HepG2 (cell line): Measurements from ENCODE around the gene CAMTA1. TPM values are rescaled to one million over a fixed set of nuclear protein-coding genes. Genes with fewer than 3 reads are reported as not detected.

Experiments used
- ATAC-seq: fragments of 200-7000 bp; cut with Tn5 transposase; 3 replicates; pipeline ENCODE4 v1.9.1; 2020; ENCODE audit warnings: mild to moderate bottlenecking, moderate library complexity
- BruUV-seq: library from RNA; stranded (reverse); fragments of 400-500 nt; replicated peaks from 2 replicates; lab custom pipeline; 2021; lab: Mats Ljungman, UMichigan
- CTCF ChIA-PET: fragments of 300-600 bp; formaldehyde crosslinking; extraction: SDS; loops from one replicate; lab custom pipeline; 2021; ENCODE audit warnings: low total read pairs, inconsistent platforms, low intra/inter-chr PET ratio; lab: Yijun Ruan, JAX
- POLR2A ChIA-PET: fragments of 350-600 bp; sonication (Branson Sonifier 250); formaldehyde crosslinking; loops from one replicate; lab custom pipeline; 2020; ENCODE audit warnings: antibody characterized with exemption, inconsistent platforms; lab: Yijun Ruan, JAX
- DNase-seq: peaks from one replicate; pipeline ENCODE4 v3.0.0-alpha.2; 2015; ENCODE audit warnings: low spot score
- FAIRE-seq: peaks from 3 replicates; lab custom pipeline; 2011; peaks lifted over from hg19 to GRCh38; lab: Jason Lieb, UNC
- H2AFZ ChIP-seq: one replicate; pipeline ENCODE4 v1.6.1; 2011; ENCODE audit warnings: low read length, inconsistent platforms
- H3K27ac ChIP-seq: fragments of 300-600 bp; 3 replicates; pipeline ENCODE4 v1.8.0; 2011; ENCODE audit warnings: mixed run types, mild to moderate bottlenecking, mixed read lengths, low read length, inconsistent platforms; ENCODE audit not compliant: insufficient read depth; ENCODE audit errors: extremely low read length
- H3K27me3 ChIP-seq, 2 experiments: fragments of 200-600 bp in 1 of 2; 2 replicates in 1 of 2; 3 replicates in 1 of 2; pipeline versions ENCODE4 v1.6.0 to v1.8.0; 2011; ENCODE audit warnings: low read length in 2 of 2, mild to moderate bottlenecking in 2 of 2, moderate library complexity in 2 of 2, inconsistent platforms in 1 of 2; ENCODE audit not compliant: insufficient read depth in 2 of 2, control insufficient read depth in 1 of 2
- H3K36me3 ChIP-seq, 2 experiments: fragments of 200-600 bp in 1 of 2; replicated peaks in 1 of 2; 2 replicates in 1 of 2; 3 replicates in 1 of 2; pipeline versions ENCODE4 v1.5.1 to v1.8.0; 2011; ENCODE audit warnings: low read length in 2 of 2, inconsistent platforms in 1 of 2; ENCODE audit not compliant: insufficient read depth in 2 of 2, control insufficient read depth in 1 of 2
- H3K4me1 ChIP-seq: 2 replicates; pipeline ENCODE4 v1.5.1; 2012; ENCODE audit warnings: low read length, inconsistent platforms; ENCODE audit not compliant: insufficient read depth
- H3K4me2 ChIP-seq: 2 replicates; pipeline ENCODE4 v1.6.0; 2011; ENCODE audit warnings: low read depth, low read length, inconsistent platforms
- H3K4me3 ChIP-seq, 3 experiments: fragments of 200-600 bp in 1 of 3; sonication (generic), shearing (Covaris generic) in 1 of 3; replicated peaks in 1 of 3; 2 replicates each; pipeline ENCODE4 v1.5.1; 2011 to 2016; ENCODE audit warnings: low read length in 3 of 3, inconsistent platforms in 2 of 3, low read depth in 2 of 3, mild to moderate bottlenecking in 2 of 3, control low read depth in 1 of 3, mixed read lengths in 1 of 3; ENCODE audit not compliant: insufficient read depth in 1 of 3
- H3K79me2 ChIP-seq: one replicate; pipeline ENCODE4 v1.6.1; 2011; ENCODE audit warnings: low read length, inconsistent platforms; ENCODE audit not compliant: insufficient read depth
- H3K9ac ChIP-seq: 2 replicates; pipeline ENCODE4 v1.6.0; 2011; ENCODE audit warnings: mild to moderate bottlenecking, low read depth, low read length, inconsistent platforms; ENCODE audit not compliant: insufficient read depth
- H3K9me3 ChIP-seq: 2 replicates; pipeline ENCODE4 v1.5.1; 2012; ENCODE audit warnings: mild to moderate bottlenecking, low read length
- H4K20me1 ChIP-seq: 2 replicates; pipeline ENCODE4 v1.6.0; 2011; ENCODE audit warnings: inconsistent platforms, mild to moderate bottlenecking, low read length, moderate library complexity; ENCODE audit not compliant: insufficient read depth
- CENPX ChIP-seq: sonication (generic); formaldehyde crosslinking; IDR thresholded peaks from 2 replicates; pipeline ENCODE4 v1.9.0; 2021; ENCODE audit warnings: mild to moderate bottlenecking, missing genetic modification reagents, moderate library complexity
- KLF9 ChIP-seq: IDR thresholded peaks from 2 replicates; pipeline ENCODE4 v1.6.1; 2016; ENCODE audit warnings: low read depth
- MAFG ChIP-seq: sonication (generic); formaldehyde crosslinking; IDR thresholded peaks from 2 replicates; pipeline ENCODE4 v1.5.1; 2020; ENCODE audit warnings: mild to moderate bottlenecking, missing genetic modification reagents
- NR0B2 ChIP-seq: sonication (generic); formaldehyde crosslinking; IDR thresholded peaks from 2 replicates; pipeline ENCODE4 v1.4.0; 2020; ENCODE audit warnings: mild to moderate bottlenecking, missing genetic modification reagents
- PCBP2 ChIP-seq: fragments of 200-400 bp; formaldehyde crosslinking; optimal IDR thresholded peaks from 2 replicates; pipeline ENCODE3; 2018; ENCODE audit warnings: low read length, low read depth; ENCODE audit not compliant: poor library complexity, severe bottlenecking
- SAP130 ChIP-seq: IDR thresholded peaks from 2 replicates; pipeline ENCODE4 v1.6.1; 2016; ENCODE audit warnings: low read depth
- SKIL ChIP-seq: sonication (generic); formaldehyde crosslinking; IDR thresholded peaks from 2 replicates; pipeline ENCODE4 v1.8.0; 2022; ENCODE audit warnings: missing genetic modification reagents, mild to moderate bottlenecking, moderate library complexity, borderline replicate concordance
- TOE1 ChIP-seq: sonication (generic); formaldehyde crosslinking; IDR thresholded peaks from 2 replicates; pipeline ENCODE4 v1.4.0; 2020; ENCODE audit warnings: mild to moderate bottlenecking, missing genetic modification reagents
- ZNF20 ChIP-seq: sonication (generic); formaldehyde crosslinking; IDR thresholded peaks from 2 replicates; pipeline ENCODE4 v1.4.0; 2020; ENCODE audit warnings: mild to moderate bottlenecking, moderate library complexity, missing genetic modification reagents
- ZUFSP ChIP-seq: sonication (generic); formaldehyde crosslinking; IDR thresholded peaks from 2 replicates; pipeline ENCODE4 v1.9.0; 2021; ENCODE audit warnings: missing genetic modification reagents, mild to moderate bottlenecking, borderline replicate concordance
- WGBS: methylation state at CpG from one replicate; pipeline ENCODE4 v1.1.6; 2017; ENCODE audit warnings: low lambda C conversion rate; 5-methylcytosine and 5-hydroxymethylcytosine counted together
- in situ Hi-C: cut with HindIII; loops from 2 replicates; pipeline ENCODE4 v1.10.0; 2017; ENCODE audit warnings: low pct_unique_long_range_greater_than_20kb; ENCODE audit not compliant: extremely low pct_ligation_motif_present
- intact Hi-C: fragments of 100-400 bp; cut with micrococcal nuclease; formaldehyde crosslinking; loops from one replicate; pipeline ENCODE4 v1.10.0; 2022; ENCODE audit not compliant: unreplicated experiment
- polyA plus RNA-seq, 8 experiments: library from polyadenylated mRNA; depleted of rRNA in 3 of 8; stranded (reverse) in 7 of 8; unstranded in 1 of 8; fragments of >200 nt; fragmentation: Illumina TruSeq in 4 of 8; extraction: Trizol in 4 of 8; gene quantifications; 2 replicates each; pipeline versions ENCODE4 v1.2.1 to v1.2.3, GENCODE V29; 2011 to 2016; ENCODE audit warnings: low read depth in 4 of 8, missing spikeins in 1 of 8, mixed read lengths in 1 of 8; ENCODE audit not compliant: insufficient read depth in 1 of 8
- total RNA-seq, 5 experiments: library from RNA; depleted of rRNA; stranded (reverse); fragments of >200 nt; fragmentation: Illumina TruSeq; extraction: Trizol; gene quantifications; 2 replicates each; pipeline ENCODE4 v1.2.3, GENCODE V29; 2016; ENCODE audit warnings: low read depth in 1 of 5

CAMTA1 gene
- total and polyA plus RNA-seq, 2 of the 13 experiments (the other 11 are each of a cell fraction or from before 2014, with no cell fraction given) = 25.0 to 36.4 TPM

GRCh38 chr1:7320661-7321060 is 535.4 kb downstream of the CAMTA1 start (continued):
- TF ChIP-seq SKIL (CRISPR knock-in tag) (no peak), NR0B2 (CRISPR knock-in tag) (no peak), SAP130 (CRISPR knock-in tag) (no peak)

- WGBS = 49% methylated on average over 2 of the region's 2 CpGs
- DNase-seq (no peak), ATAC-seq (no peak), FAIRE-seq (no peak)
- H4K20me1 ChIP-seq = no peaks in the 10 kb centered on the region
- in situ Hi-C loops = no loop called here
- H3K4me2 ChIP-seq = no peak overlapping the region
- no peak overlapping the region for H3K27ac ChIP-seq
- H3K27me3 ChIP-seq = peaks cover 0 to 5% of the 10 kb centered on the region in 2 experiments; a peak in 1 of 5 replicates
- H3K36me3 ChIP-seq = no peaks in the 10 kb centered on the region
- no peak overlapping the region for H3K4me3 ChIP-seq
- no peak overlapping the region for H2AFZ ChIP-seq
- intact Hi-C loops = no loop called here
- TF ChIP-seq ZNF20 (no peak), ZUFSP (no peak), KLF9 (no peak), PCBP2 (no peak), MAFG (no peak), TOE1 (CRISPR knock-in tag) (no peak), CENPX (CRISPR knock-in tag) (no peak)
- CTCF ChIA-PET = no interaction called here
- POLR2A ChIA-PET = no interaction called here
- no TSS peak for BruUV-seq
- no peaks in the 10 kb centered on the region for H3K4me1 ChIP-seq
- H3K79me2 ChIP-seq = no peaks in the 10 kb centered on the region
- H3K9me3 ChIP-seq = no peaks in the 10 kb centered on the region
- H3K9ac ChIP-seq = no peak overlapping the region
Observed at GRCh38 chr1:7322283-7322785, 537.1 kb downstream of the CAMTA1 start.
